ENCODE data around the gene PTPRCAP.
A peak's percentile ranks its signal among the peaks of the same experiment; 100 is the strongest.

The PTPRCAP gene

GRCh38 chr11:67456068-67456705, 18.7 kb upstream of the PTPRCAP start:
- no peak overlapping the region for H2AFZ ChIP-seq (ENCODE audit: low read depth, low read length)
- no peaks in the 10 kb centered on the region for H3K27me3 ChIP-seq (ENCODE audit: insufficient read depth, low read length)
- no peak overlapping the region for H3K4me3 ChIP-seq (ENCODE audit: low read length)
- H3K4me1 ChIP-seq (ENCODE audit: insufficient read depth, low read length) = no peaks in the 10 kb centered on the region
- no peaks in the 10 kb centered on the region for H3K9me3 ChIP-seq (ENCODE audit: low read length)
- H3K36me3 ChIP-seq (ENCODE audit: insufficient read depth, low read length) = no peaks in the 10 kb centered on the region

GRCh38 chr11:67455054-67455453, 17.6 kb upstream of the PTPRCAP start, which contains the start of gene CABP4:
TSS of gene CABP4 (plus strand) at chr11:67455354. CDS start at chr11:67455424, 70 bp downstream.
- Histone ChIP-seq H3K27me3 (ENCODE audit: insufficient read depth, low read length) (no peaks in the 10 kb centered on the region), H3K9me3 (ENCODE audit: low read length) (no peaks in the 10 kb centered on the region), H3K4me3 (ENCODE audit: low read length) (no peak within 1 kb of the TSS), H3K36me3 (ENCODE audit: insufficient read depth, low read length) (no peaks in the 10 kb centered on the region), H2AFZ (ENCODE audit: low read depth, low read length) (no peak within 1 kb of the TSS), H3K4me1 (ENCODE audit: insufficient read depth, low read length) (peaks cover 3% of the 10 kb centered on the region)

- no peak overlapping the region for H2AFZ ChIP-seq (ENCODE audit: low read depth, low read length)
- H3K36me3 ChIP-seq (ENCODE audit: insufficient read depth, low read length) = no peaks in the 10 kb centered on the region
- peaks cover 3% of the 10 kb centered on the region for H3K4me1 ChIP-seq (ENCODE audit: insufficient read depth, low read length)
Measured at GRCh38 chr11:67453816-67454732, 16.6 kb upstream of the PTPRCAP start.

GRCh38 chr11:67452141-67452952, 14.9 kb upstream of the PTPRCAP start, which contains the start of gene GPR152:
TSS of gene GPR152 (minus strand) at chr11:67452729. CDS start at chr11:67452724, 5 bp downstream.
- Histone ChIP-seq H2AFZ (ENCODE audit: low read depth, low read length) (no peak within 1 kb of the TSS), H3K4me3 (ENCODE audit: low read length) (no peak within 1 kb of the TSS), H3K27me3 (ENCODE audit: insufficient read depth, low read length) (no peaks in the 10 kb centered on the region), H3K9me3 (ENCODE audit: low read length) (no peaks in the 10 kb centered on the region), H3K36me3 (ENCODE audit: insufficient read depth, low read length) (no peaks in the 10 kb centered on the region), H3K4me1 (ENCODE audit: insufficient read depth, low read length) (peaks cover 3% of the 10 kb centered on the region)

More at GRCh38 chr11:67453816-67454732, 16.6 kb upstream of the PTPRCAP start:
- no peaks in the 10 kb centered on the region for H3K9me3 ChIP-seq (ENCODE audit: low read length)
- no peaks in the 10 kb centered on the region for H3K27me3 ChIP-seq (ENCODE audit: insufficient read depth, low read length)
- H3K4me3 ChIP-seq (ENCODE audit: low read length) = no peak overlapping the region

GRCh38 chr11:67451658-67451976, 14.1 kb upstream of the PTPRCAP start:
- Histone ChIP-seq H3K9me3 (ENCODE audit: low read length) (no peaks in the 10 kb centered on the region), H3K27me3 (ENCODE audit: insufficient read depth, low read length) (no peaks in the 10 kb centered on the region), H3K4me3 (ENCODE audit: low read length) (no peak overlapping the region)

GRCh38 chr11:67450796-67451657, 13.5 kb upstream of the PTPRCAP start:
- Histone ChIP-seq H3K4me3 (ENCODE audit: low read length) (no peak overlapping the region), H3K4me1 (ENCODE audit: insufficient read depth, low read length) (peaks cover 3% of the 10 kb centered on the region), H3K36me3 (ENCODE audit: insufficient read depth, low read length) (no peaks in the 10 kb centered on the region), H3K9me3 (ENCODE audit: low read length) (no peaks in the 10 kb centered on the region), H3K27me3 (ENCODE audit: insufficient read depth, low read length) (no peaks in the 10 kb centered on the region), H2AFZ (ENCODE audit: low read depth, low read length) (no peak overlapping the region)

More at GRCh38 chr11:67451658-67451976, 14.1 kb upstream of the PTPRCAP start:
- no peaks in the 10 kb centered on the region for H3K36me3 ChIP-seq (ENCODE audit: insufficient read depth, low read length)
- peaks cover 3% of the 10 kb centered on the region for H3K4me1 ChIP-seq (ENCODE audit: insufficient read depth, low read length)
- H2AFZ ChIP-seq (ENCODE audit: low read depth, low read length) = no peak overlapping the region

- Histone ChIP-seq H2AFZ (ENCODE audit: low read depth, low read length) (no peak overlapping the region), H3K4me1 (ENCODE audit: insufficient read depth, low read length) (peaks cover 3% of the 10 kb centered on the region), H3K27me3 (ENCODE audit: insufficient read depth, low read length) (no peaks in the 10 kb centered on the region), H3K9me3 (ENCODE audit: low read length) (no peaks in the 10 kb centered on the region), H3K36me3 (ENCODE audit: insufficient read depth, low read length) (no peaks in the 10 kb centered on the region), H3K4me3 (ENCODE audit: low read length) (no peak overlapping the region)
Measured at GRCh38 chr11:67449116-67449844, 11.8 kb upstream of the PTPRCAP start.

GRCh38 chr11:67448220-67448609, 10.7 kb upstream of the PTPRCAP start:
- Histone ChIP-seq H3K36me3 (ENCODE audit: insufficient read depth, low read length) (no peaks in the 10 kb centered on the region), H3K27me3 (ENCODE audit: insufficient read depth, low read length) (no peaks in the 10 kb centered on the region), H3K4me1 (ENCODE audit: insufficient read depth, low read length) (peaks cover 3% of the 10 kb centered on the region), H3K9me3 (ENCODE audit: low read length) (no peaks in the 10 kb centered on the region), H3K4me3 (ENCODE audit: low read length) (no peak overlapping the region), H2AFZ (ENCODE audit: low read depth, low read length) (no peak overlapping the region)

- Histone ChIP-seq H3K36me3 (ENCODE audit: insufficient read depth, low read length) (peaks cover 7% of the 10 kb centered on the region), H3K9me3 (ENCODE audit: low read length) (no peaks in the 10 kb centered on the region), H3K4me1 (ENCODE audit: insufficient read depth, low read length) (peaks cover 8% of the 10 kb centered on the region), H2AFZ (ENCODE audit: low read depth, low read length) (no peak overlapping the region), H3K27me3 (ENCODE audit: insufficient read depth, low read length) (no peaks in the 10 kb centered on the region), H3K4me3 (ENCODE audit: low read length) (no peak overlapping the region)
Measured at GRCh38 chr11:67445515-67445914, 8.0 kb upstream of the PTPRCAP start.

GRCh38 chr11:67442504-67443404, 5.3 kb upstream of the PTPRCAP start:
- Histone ChIP-seq H3K9me3 (ENCODE audit: low read length) (no peaks in the 10 kb centered on the region), H3K27me3 (ENCODE audit: insufficient read depth, low read length) (no peaks in the 10 kb centered on the region), H3K36me3 (ENCODE audit: insufficient read depth, low read length) (peaks cover 18% of the 10 kb centered on the region), H3K4me1 (ENCODE audit: insufficient read depth, low read length) (peaks cover 7% of the 10 kb centered on the region), H2AFZ (ENCODE audit: low read depth, low read length) (peak overlapping the region; percentile 69), H3K4me3 (ENCODE audit: low read length) (peak overlapping the region; percentile 77)

- Histone ChIP-seq H3K27me3 (ENCODE audit: insufficient read depth, low read length) (no peaks in the 10 kb centered on the region), H3K9me3 (ENCODE audit: low read length) (no peaks in the 10 kb centered on the region), H2AFZ (ENCODE audit: low read depth, low read length) (no peak overlapping the region), H3K4me3 (ENCODE audit: low read length) (no peak overlapping the region), H3K36me3 (ENCODE audit: insufficient read depth, low read length) (peaks cover 18% of the 10 kb centered on the region), H3K4me1 (ENCODE audit: insufficient read depth, low read length) (peaks cover 7% of the 10 kb centered on the region)
Measured at GRCh38 chr11:67441731-67442351, 4.4 kb upstream of the PTPRCAP start.

Measured in neuron (in vitro differentiated cells).